Measurements from ENCODE around the gene RFX2.
"Not testable (repeated sequence)": the region's sequence is repeated elsewhere in the genome, so short reads cannot be mapped to it uniquely, and the experiment has no call there.

RFX2 gene

GRCh38 chr19:6074709-6075403 is 35.4 kb downstream of the RFX2 start:
- DNase-seq (ENCODE audit: low spot score): no peak

DNA sequence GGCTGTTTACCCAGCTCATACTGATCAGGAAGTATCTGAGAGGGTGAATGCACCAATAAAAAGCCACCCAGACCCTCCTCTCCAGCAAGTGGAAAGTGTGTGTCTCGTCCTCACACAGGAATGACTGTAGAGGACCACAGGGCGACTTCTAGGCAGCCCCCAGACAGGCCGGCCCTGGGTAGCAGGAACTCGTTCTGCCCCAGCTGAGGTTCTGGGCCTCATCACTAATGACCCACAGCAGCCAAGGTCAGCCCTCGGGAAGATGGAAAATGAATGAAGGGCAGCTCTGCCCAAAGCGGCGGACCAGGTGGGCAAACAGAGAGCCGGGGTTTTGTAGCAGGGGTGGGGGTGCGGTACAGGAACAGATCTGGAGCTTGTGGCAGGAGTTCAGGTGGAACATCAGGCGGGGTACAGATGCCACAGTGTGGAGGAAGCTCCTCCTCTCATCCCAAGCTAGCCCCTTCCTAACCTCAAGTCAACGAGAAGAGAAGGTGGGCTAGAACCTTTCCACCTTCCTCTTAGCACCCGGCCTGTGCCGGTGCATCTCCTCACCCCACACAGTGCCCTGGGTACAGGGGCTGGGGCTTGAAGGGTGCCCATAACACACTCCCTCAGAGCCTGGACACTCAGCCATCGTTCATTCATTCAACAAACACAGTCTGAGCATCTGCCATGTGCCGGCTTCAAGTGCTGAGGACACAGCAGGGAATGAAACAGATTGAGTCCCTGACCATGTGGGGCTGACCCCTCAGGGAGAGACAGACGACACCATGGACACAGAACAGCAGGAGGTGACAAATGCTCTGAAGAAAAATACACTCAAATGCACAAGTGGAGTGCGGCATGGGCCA is 36.2 kb downstream of the RFX2 start:
- no peak for DNase-seq (ENCODE audit: low spot score)

DNA sequence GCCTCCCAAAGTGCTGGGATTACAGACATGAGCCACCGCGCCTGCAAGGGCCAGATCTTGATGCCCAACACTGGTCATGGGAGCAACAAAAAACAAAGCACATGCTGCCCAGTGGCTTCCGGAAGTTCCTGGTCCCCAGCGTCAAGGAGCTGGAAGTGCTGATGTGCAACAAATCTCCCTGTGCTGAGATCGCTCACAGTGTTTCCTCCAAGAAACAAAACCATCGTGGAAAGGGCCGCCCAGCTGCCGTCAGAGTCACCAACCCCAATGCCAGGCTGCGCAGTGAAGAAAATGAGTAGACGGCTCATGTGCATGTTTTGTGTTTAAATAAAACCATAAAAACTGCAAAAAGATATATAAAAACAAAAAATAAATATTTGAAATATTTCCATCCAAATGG is 37.1 kb downstream of the RFX2 start:
- DNase-seq (ENCODE audit: low spot score): not testable (repeated sequence)

DNA sequence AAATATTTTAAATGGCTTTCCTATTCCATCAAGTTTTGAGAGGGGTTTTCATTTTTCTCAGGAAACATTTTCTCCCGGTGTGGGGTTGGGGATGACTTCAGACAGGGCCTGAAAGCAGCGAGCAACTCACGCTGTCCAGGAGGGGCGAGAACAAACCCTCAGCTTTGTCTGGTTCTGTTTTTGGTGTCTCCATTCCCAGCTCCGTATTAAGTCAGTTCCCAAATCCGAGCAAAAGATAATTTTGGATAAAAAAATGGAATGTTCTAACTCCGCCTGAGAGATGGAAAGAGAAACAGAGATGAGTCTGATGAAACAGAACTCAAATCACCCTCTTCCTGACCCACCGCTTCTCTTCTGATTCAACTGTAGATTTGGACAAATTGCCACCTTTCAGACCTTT is 38.4 kb downstream of the RFX2 start:
- DNase-seq (ENCODE audit: low spot score): no peak

DNA sequence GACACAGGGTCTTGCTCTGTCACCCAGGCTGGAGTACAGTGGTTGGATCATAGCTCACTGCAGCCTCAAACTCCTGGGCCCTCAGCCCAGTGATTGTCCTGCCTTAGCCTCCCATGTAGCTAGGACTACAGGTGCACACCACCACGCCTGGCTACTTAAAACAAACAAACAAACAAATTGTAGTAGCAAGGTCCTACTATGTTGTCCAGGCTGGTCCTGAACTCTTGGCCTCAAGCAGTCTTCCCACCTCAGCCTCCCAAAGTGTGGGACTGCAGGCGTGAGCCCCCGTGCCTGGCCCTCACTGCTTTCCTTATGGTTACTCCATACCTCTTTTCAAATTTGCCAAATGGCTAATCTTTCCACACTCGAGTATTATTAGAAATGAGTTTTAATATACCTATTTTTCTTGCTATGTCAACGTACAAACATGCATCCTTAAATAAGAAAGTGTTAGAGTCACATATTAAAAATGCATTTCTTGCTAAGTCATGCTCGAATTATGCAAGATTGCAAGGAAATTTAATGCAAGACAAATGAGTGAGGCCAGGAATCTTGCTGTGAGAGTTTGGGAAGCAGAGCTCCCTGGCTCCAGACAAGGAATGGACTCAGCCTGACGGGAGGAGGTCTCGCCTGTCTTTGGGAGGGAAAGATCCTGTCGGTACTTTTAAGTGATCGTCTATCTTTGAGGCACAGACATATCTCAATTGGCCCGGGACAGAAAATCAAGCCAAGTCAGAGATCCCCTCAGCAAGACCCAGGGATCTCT is 39.4 kb downstream of the RFX2 start:
- no peak for DNase-seq (ENCODE audit: low spot score)

DNA sequence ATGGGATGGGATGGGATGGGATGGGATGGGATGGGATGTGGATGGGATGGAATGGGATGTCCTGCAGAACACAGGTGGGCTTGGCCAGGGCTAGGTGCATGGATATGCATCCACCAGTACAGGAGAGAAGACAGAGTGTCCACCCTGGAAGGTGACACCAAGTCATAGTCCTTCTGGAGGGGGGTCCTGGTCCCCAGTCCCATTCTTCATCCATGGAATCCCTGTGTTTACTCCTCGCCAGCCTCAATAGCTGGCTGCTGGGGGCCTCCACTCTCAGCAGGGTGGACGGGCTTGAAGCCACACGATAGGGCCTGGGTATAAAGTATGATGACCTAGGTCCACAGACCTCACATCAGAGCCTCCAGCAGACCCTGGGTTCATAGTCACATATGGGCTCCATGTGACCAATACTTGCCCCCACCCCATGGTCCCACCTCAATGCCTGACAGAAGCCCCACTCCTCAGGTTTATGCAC is 40.1 kb downstream of the RFX2 start:
- no peak for DNase-seq (ENCODE audit: low spot score)

GRCh38 chr19:6069268-6069791 is 41.0 kb downstream of the RFX2 start:
- no peak for DNase-seq (ENCODE audit: low spot score)

DNA sequence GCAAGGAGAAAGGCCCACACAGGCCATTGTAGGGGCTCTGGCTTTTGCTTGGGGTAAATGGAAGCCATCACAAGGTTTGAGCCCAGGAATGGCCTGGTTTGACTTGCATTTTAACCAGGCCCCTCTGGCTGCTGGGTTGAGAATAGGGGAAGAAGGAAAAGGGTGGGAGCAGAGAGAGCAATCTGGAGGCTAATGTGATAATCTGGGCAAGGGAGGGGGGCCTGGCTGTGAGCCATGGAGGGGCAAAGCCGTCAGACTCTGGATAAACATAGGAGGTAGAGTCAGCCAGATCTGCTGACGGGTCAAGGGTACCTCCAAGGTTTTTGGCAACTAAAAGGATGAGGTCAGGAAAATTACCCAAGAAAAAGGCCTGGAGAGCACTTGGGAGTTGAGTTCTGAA is 41.6 kb downstream of the RFX2 start:
- DNase-seq (ENCODE audit: low spot score): no peak

DNA sequence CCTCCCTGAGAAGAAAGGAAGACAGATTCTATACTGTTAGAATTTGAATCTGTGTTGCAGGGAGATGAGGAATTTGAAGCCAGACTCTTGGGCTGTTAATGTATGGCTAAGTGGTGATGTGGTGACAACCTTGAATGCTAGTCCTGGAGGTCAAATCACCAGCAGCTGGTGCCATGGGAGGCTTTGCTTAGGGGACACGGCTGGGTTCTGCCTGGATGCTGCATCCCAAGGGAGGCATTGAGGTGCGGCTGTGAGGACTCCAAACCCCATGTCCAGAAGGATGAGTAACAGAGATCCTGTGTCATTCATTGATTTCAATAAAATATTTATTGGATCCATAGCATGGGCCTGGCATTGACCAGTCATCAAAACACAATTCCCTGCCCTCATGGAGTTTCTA is 42.3 kb downstream of the RFX2 start:
- DNase-seq (ENCODE audit: low spot score): no peak

DNA sequence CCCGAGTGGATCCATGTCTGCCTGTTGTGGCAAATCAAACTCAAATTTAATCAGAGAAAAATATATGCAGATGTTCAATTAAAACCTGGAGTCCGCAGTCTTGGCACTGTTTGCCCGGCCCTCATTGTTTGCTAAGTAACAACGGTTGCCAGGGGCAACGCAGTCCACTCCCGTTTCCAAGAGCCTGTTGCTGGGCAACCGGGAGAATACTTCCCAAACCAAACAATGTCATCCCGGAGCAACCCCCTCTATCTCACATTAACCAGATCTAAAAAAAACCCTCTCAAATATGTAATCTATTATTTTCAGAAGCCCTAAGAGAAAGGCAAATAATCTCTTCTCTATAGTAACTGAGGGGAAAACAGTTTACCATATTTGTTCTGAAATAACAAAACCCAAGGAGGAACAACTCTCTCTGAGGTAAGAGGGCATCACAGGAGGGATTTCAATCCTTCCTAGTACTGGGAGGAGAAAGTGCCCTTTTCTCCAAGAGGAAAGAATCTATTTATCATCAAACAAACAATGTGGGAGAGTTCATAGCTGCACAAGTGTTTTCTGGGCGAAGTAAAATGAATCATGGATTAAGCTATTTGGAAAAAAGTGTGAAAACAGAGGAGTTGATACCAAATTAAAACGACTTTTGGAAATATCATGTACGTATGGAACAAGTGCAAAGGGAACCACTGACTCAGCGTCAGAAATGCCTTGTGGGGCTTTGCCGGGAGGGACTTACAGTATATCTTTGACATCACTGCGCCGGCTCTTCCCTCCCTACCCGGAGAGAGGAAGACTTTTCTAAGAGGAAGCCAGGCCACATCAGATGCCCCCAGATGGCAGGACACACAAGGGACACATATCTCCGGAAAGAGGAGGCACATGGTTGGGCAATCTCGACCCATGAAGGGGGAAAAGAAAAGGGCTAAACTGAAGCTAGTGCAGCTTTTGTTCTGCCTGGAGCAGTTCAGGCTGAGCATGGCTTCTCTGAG is 43.3 kb downstream of the RFX2 start:
- DNase-seq (ENCODE audit: low spot score): peak; percentile 67

- DNase-seq (ENCODE audit: low spot score): no peak
These were observed 44.5 kb downstream of the RFX2 start for GRCh38 chr19:6065685-6066374.

GRCh38 chr19:6064336-6065073 is 45.8 kb downstream of the RFX2 start:
- no peak for DNase-seq (ENCODE audit: low spot score)

GRCh38 chr19:6063576-6064335 is 46.5 kb downstream of the RFX2 start:
- DNase-seq (ENCODE audit: low spot score): no peak

DNA sequence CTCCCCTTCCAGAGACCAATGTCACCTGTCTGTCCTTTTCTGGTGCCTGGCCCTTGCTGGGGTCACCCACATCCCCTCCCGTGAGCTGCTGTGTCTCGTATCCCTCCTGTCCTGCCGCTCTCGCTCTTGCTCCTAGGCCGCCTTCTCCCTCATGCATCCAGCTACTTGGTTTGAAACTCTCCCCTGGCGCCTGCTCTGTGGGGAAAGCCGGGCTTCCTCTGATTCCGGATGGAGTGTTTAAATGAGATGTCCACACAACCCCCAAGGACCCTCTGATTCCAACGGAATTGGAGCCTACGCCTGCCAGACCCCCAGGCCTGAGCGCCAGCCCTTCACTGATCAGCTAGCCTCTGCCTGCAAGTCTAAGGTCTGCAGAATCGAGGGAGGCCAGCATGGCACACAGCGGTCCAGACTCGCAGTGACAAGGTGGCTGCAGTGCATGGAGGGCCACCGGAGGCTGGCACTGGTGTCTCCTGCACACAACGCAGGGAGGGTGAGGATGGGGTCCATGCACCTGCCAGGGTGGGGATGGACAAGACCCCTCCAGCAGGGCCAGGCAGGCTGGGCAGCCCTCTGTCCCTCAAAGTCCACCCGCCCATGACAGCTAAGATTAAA is 47.2 kb downstream of the RFX2 start:
- DNase-seq (ENCODE audit: low spot score): no peak

- no peak for DNase-seq (ENCODE audit: low spot score)
These were observed 48.0 kb downstream of the RFX2 start for GRCh38 chr19:6062274-6062673.

GRCh38 chr19:6061376-6062130 is 48.7 kb downstream of the RFX2 start:
- DNase-seq (ENCODE audit: low spot score): no peak

GRCh38 chr19:6060600-6061375 is 49.5 kb downstream of the RFX2 start:
- no peak for DNase-seq (ENCODE audit: low spot score)

All from COLO829 (cell line).